ENCODE data around the gene PZP.
"Not testable (repeated sequence)": the region's sequence is repeated elsewhere in the genome, so short reads cannot be mapped to it uniquely, and the experiment has no call there.

PZP gene

GRCh38 chr12:9208229-9208628 is at the start of gene PZP:
Gene PZP (minus strand): TSS chr12:9208395. CDS start chr12:9208341, 54 bp downstream.
- DNase-seq, result no peak

- no peak for DNase-seq
Observed at GRCh38 chr12:9256758-9257405, 48.7 kb upstream of the PZP start.

GRCh38 chr12:9256341-9256740 is 48.1 kb upstream of the PZP start:
- no peak for DNase-seq

- no peak for DNase-seq
Observed at GRCh38 chr12:9255837-9256236, 47.6 kb upstream of the PZP start.

GRCh38 chr12:9253464-9253863 is 45.3 kb upstream of the PZP start:
- DNase-seq, result no peak

- not testable (repeated sequence) for DNase-seq
Observed at GRCh38 chr12:9252791-9253190, 44.6 kb upstream of the PZP start.

- DNase-seq, result no peak
Observed at GRCh38 chr12:9252256-9252655, 44.1 kb upstream of the PZP start.

- no peak for DNase-seq
Observed at GRCh38 chr12:9248435-9248834, 40.2 kb upstream of the PZP start.

GRCh38 chr12:9244894-9245293 is 36.7 kb upstream of the PZP start:
- DNase-seq, result no peak

- DNase-seq, result no peak
Observed at GRCh38 chr12:9243999-9244649, 35.9 kb upstream of the PZP start.

GRCh38 chr12:9241301-9241700 is 33.1 kb upstream of the PZP start:
- no peak for DNase-seq

GRCh38 chr12:9240776-9241175 is 32.6 kb upstream of the PZP start:
- no peak for DNase-seq

- DNase-seq, result not testable (repeated sequence)
Observed at GRCh38 chr12:9240004-9240635, 31.9 kb upstream of the PZP start.

- no peak for DNase-seq
Observed at GRCh38 chr12:9237286-9237685, 29.1 kb upstream of the PZP start.

GRCh38 chr12:9235519-9235918 is 27.3 kb upstream of the PZP start:
- DNase-seq, result no peak

- DNase-seq, result no peak
Observed at GRCh38 chr12:9227950-9228349, 19.8 kb upstream of the PZP start.

- no peak for DNase-seq
Observed at GRCh38 chr12:9223830-9224229, 15.6 kb upstream of the PZP start.

GRCh38 chr12:9221483-9221882 is 13.3 kb upstream of the PZP start:
- no peak for DNase-seq

GRCh38 chr12:9221011-9221410 is 12.8 kb upstream of the PZP start:
- not testable (repeated sequence) for DNase-seq

GRCh38 chr12:9214534-9214933 is 6.3 kb upstream of the PZP start:
- no peak for DNase-seq

- DNase-seq, result no peak
Observed at GRCh38 chr12:9211687-9212086, 3.5 kb upstream of the PZP start.

GRCh38 chr12:9204380-9204779 is 3.8 kb downstream of the PZP start:
- no peak for DNase-seq

- DNase-seq, result no peak
Observed at GRCh38 chr12:9198012-9198411, 10.2 kb downstream of the PZP start.

- no peak for DNase-seq
Observed at GRCh38 chr12:9184276-9184675, 23.9 kb downstream of the PZP start.

Measured in NCI-H345 (cell line).